Tibial artery (tissue), 4 donors: Measurements from ENCODE around the gene TGM2.

Experiments used
- DNase-seq, 2 donors: peaks; one replicate each; pipeline ENCODE4 v3.0.0-alpha.2; 2019
- H3K27ac ChIP-seq, 2 donors: fragments of 200-600 bp; sonication (generic) in 1 of 2; 1 replicate in 1 of 2; 2 replicates in 1 of 2; pipeline ENCODE4 v1.5.1; 2018 to 2019; ENCODE audit warnings: mild to moderate bottlenecking in 1 of 2
- H3K27me3 ChIP-seq, 2 donors: fragments of 200-600 bp; sonication (generic) in 1 of 2; one replicate each; pipeline versions ENCODE4 v1.5.1 to v1.6.0; 2016 to 2019
- H3K36me3 ChIP-seq, 3 donors: fragments of 200-600 bp; sonication (generic) in 2 of 3; one replicate each; pipeline ENCODE4 v1.5.1; 2016 to 2019; ENCODE audit warnings: mild to moderate bottlenecking in 2 of 3
- H3K4me1 ChIP-seq, 4 donors: fragments of 200-600 bp; sonication (generic) in 2 of 4; 1 replicate in 3 of 4; 2 replicates in 1 of 4; pipeline ENCODE4 v1.5.1; 2016 to 2019
- H3K4me3 ChIP-seq, 2 donors: fragments of 200-600 bp; sonication (generic) in 1 of 2; 1 replicate in 1 of 2; 2 replicates in 1 of 2; pipeline ENCODE4 v1.5.1; 2018 to 2019; ENCODE audit warnings: mild to moderate bottlenecking in 2 of 2
- H3K9me3 ChIP-seq, 3 donors: fragments of 200-600 bp; sonication (generic) in 1 of 3; one replicate each; pipeline ENCODE4 v1.5.1; 2016 to 2019
- CTCF ChIP-seq, 2 experiments: fragments of 200-600 bp in 1 of 2; fragments of 450-650 bp in 1 of 2; IDR thresholded peaks; one replicate each; pipeline ENCODE4 v1.5.1; 2017 to 2019; ENCODE audit warnings: antibody characterized with exemption in 2 of 2, mild to moderate bottlenecking in 1 of 2, moderate library complexity in 1 of 2
- intact Hi-C: fragments of 100-400 bp; cut with DNase I; formaldehyde crosslinking; loops from one replicate; pipeline ENCODE4 v1.15.0; 2023; ENCODE audit warnings: low total_unique reads

The TGM2 gene

GRCh38 chr20:38202153-38202981 lies 37.3 kb upstream of the TGM2 start:
- Histone ChIP-seq H3K4me3 (no peak overlapping the region), H3K9me3 (no peaks in the 10 kb centered on the region), H3K4me1 (peaks cover 0 to 4% (median under 1%) of the 10 kb centered on the region in 4 donors), H3K27ac (no peak overlapping the region), H3K36me3 (no peaks in the 10 kb centered on the region), H3K27me3 (no peaks in the 10 kb centered on the region)
- intact Hi-C loops = no loop called here
- TF ChIP-seq CTCF (IDR thresholded peaks at IDR 0.05) = no peak
- peak in 1 of 2 donors; percentile 9 for DNase-seq

- Histone ChIP-seq H3K27me3 (no peaks in the 10 kb centered on the region), H3K4me1 (peaks cover 0 to 11% (median 7%) of the 10 kb centered on the region in 4 donors), H3K27ac (no peak overlapping the region), H3K4me3 (no peak overlapping the region), H3K9me3 (no peaks in the 10 kb centered on the region), H3K36me3 (no peaks in the 10 kb centered on the region)
- DNase-seq = peak in 1 of 2 donors; percentile 50
- intact Hi-C loops = no loop called here
- TF ChIP-seq CTCF (IDR thresholded peaks at IDR 0.05) = no peak
Measured at GRCh38 chr20:38201356-38201755, 36.3 kb upstream of the TGM2 start.

GRCh38 chr20:38200646-38201045 lies 35.6 kb upstream of the TGM2 start:
- Histone ChIP-seq H3K4me3 (no peak overlapping the region), H3K27me3 (no peaks in the 10 kb centered on the region), H3K9me3 (no peaks in the 10 kb centered on the region), H3K36me3 (no peaks in the 10 kb centered on the region), H3K4me1 (peaks cover 0 to 18% (median 12%) of the 10 kb centered on the region in 4 donors), H3K27ac (no peak overlapping the region)
- no peak for TF ChIP-seq CTCF (IDR thresholded peaks at IDR 0.05)
- DNase-seq = peak in 1 of 2 donors; percentile 15
- intact Hi-C loops = no loop called here

- no peak overlapping the region for H3K4me3 ChIP-seq
- H3K36me3 ChIP-seq = no peaks in the 10 kb centered on the region
- DNase-seq = peak in 1 of 2 donors; percentile 18
- H3K27me3 ChIP-seq = no peaks in the 10 kb centered on the region
- peak overlapping the region; percentile 83 to 88 for H3K27ac ChIP-seq
- H3K4me1 ChIP-seq = peaks cover 0 to 26% (median 13%) of the 10 kb centered on the region in 4 donors
- no peaks in the 10 kb centered on the region for H3K9me3 ChIP-seq
- no peak for TF ChIP-seq CTCF (IDR thresholded peaks at IDR 0.05)
- intact Hi-C loops = no loop called here
Measured at GRCh38 chr20:38199501-38200390, 34.7 kb upstream of the TGM2 start.

GRCh38 chr20:38198238-38198861 lies 33.3 kb upstream of the TGM2 start:
- H3K4me1 ChIP-seq = peaks cover 0 to 26% (median 18%) of the 10 kb centered on the region in 4 donors
- no peaks in the 10 kb centered on the region for H3K27me3 ChIP-seq
- TF ChIP-seq CTCF (IDR thresholded peaks at IDR 0.05) = no peak
- H3K27ac ChIP-seq = peak overlapping the region; percentile 83 to 88
- no peaks in the 10 kb centered on the region for H3K36me3 ChIP-seq
- no peaks in the 10 kb centered on the region for H3K9me3 ChIP-seq
- no peak for DNase-seq
- intact Hi-C loops = no loop called here
- no peak overlapping the region for H3K4me3 ChIP-seq
